AG10803 (cell line): ENCODE results near the gene PBX3.

Source experiments
- DNase-seq: peaks from one replicate; pipeline ENCODE4 v3.0.0; 2010; ENCODE audit warnings: low read depth
- H3K4me3 ChIP-seq: 2 replicates; pipeline ENCODE4 v1.5.1; 2011; ENCODE audit warnings: mild to moderate bottlenecking, low read length, control low read depth
- CTCF ChIP-seq: conservative IDR thresholded peaks from 2 replicates; pipeline ENCODE4 v1.5.1; 2011; ENCODE audit warnings: mild to moderate bottlenecking, low read length, control low read depth, inconsistent platforms

Gene PBX3

GRCh38 chr9:125994066-125994943, 247.1 kb downstream of the PBX3 start:
- H3K4me3 ChIP-seq: no peak overlapping the region
- TF ChIP-seq CTCF: no peak
- DNase-seq: no peak

- no peak for DNase-seq
Measured at GRCh38 chr9:125995006-125995405, 247.8 kb downstream of the PBX3 start.

GRCh38 chr9:125995706-125996105, 248.5 kb downstream of the PBX3 start:
- DNase-seq: no peak
- no peak for TF ChIP-seq CTCF
- no peak overlapping the region for H3K4me3 ChIP-seq

More at GRCh38 chr9:125995006-125995405, 247.8 kb downstream of the PBX3 start:
- no peak for TF ChIP-seq CTCF
- no peak overlapping the region for H3K4me3 ChIP-seq

GRCh38 chr9:125996791-125997190, 249.6 kb downstream of the PBX3 start:
- no peak overlapping the region for H3K4me3 ChIP-seq
- TF ChIP-seq CTCF: no peak
- DNase-seq: no peak

- TF ChIP-seq CTCF: no peak
- no peak for DNase-seq
- H3K4me3 ChIP-seq: no peak overlapping the region
Measured at GRCh38 chr9:125997196-125997823, 250.1 kb downstream of the PBX3 start.

- H3K4me3 ChIP-seq: no peak overlapping the region
- no peak for TF ChIP-seq CTCF
- DNase-seq: no peak
Measured at GRCh38 chr9:125998837-125999503, 251.8 kb downstream of the PBX3 start.
